Measurements from ENCODE around the gene CNOT6.

DNA sequence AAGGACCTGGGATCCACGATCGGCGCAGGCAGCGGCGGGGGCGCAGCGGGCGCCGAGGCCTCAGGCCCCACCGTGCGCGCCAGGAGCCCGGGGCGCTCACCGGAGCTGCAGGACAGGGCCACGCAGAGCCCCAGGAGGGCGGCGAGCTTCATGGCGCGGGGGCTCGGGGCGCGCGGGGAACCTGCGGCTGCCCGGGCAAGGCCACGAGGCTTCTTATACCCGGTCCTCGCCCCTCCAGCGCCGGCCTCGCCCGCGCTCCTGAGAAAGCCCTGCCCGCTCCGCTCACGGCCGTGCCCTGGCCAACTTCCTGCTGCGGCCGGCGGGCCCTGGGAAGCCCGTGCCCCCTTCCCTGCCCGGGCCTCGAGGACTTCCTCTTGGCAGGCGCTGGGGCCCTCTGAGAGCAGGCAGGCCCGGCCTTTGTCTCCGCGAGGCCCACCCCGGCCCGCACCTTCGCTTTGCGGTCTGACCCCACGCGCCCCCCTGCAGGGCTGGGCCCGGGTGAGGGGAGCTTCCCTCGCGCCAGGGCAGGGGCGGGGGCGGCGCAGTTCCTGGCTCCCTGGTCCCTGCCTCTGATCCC is 97.2 kb downstream of the CNOT6 start, which contains the start of gene SCGB3A1:
- TF ChIP-seq, protein P1, sequence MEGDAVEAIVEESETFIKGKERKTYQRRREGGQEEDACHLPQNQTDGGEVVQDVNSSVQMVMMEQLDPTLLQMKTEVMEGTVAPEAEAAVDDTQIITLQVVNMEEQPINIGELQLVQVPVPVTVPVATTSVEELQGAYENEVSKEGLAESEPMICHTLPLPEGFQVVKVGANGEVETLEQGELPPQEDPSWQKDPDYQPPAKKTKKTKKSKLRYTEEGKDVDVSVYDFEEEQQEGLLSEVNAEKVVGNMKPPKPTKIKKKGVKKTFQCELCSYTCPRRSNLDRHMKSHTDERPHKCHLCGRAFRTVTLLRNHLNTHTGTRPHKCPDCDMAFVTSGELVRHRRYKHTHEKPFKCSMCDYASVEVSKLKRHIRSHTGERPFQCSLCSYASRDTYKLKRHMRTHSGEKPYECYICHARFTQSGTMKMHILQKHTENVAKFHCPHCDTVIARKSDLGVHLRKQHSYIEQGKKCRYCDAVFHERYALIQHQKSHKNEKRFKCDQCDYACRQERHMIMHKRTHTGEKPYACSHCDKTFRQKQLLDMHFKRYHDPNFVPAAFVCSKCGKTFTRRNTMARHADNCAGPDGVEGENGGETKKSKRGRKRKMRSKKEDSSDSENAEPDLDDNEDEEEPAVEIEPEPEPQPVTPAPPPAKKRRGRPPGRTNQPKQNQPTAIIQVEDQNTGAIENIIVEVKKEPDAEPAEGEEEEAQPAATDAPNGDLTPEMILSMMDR (IDR thresholded peaks at IDR 0.05), result no peak
- TF ChIP-seq POLR2A (IDR thresholded peaks at IDR 0.05), result no peak

All from Peyer's patch (tissue), 4 donors.